Mesothelial cell of epicardium (in vitro differentiated cells): ENCODE measurements around the gene FSIP1. TPM values are rescaled to one million over a fixed set of nuclear protein-coding genes. Genes with fewer than 3 reads are reported as not detected.

Experiments
- DNase-seq, 2 experiments: peaks; one replicate each; pipeline ENCODE4 v3.0.0; 2021; ENCODE audit warnings: low spot score in 2 of 2; ENCODE audit not compliant: unreplicated experiment in 2 of 2
- H3K27ac Mint-ChIP-seq: 2 replicates; pipeline ENCODE4 v1.8.0; 2021; ENCODE audit warnings: mixed read lengths
- H3K27me3 Mint-ChIP-seq: 2 replicates; pipeline ENCODE4 v1.8.0; 2021; ENCODE audit warnings: low read depth, mixed read lengths
- H3K36me3 Mint-ChIP-seq: 2 replicates; pipeline ENCODE4 v1.8.0; 2021; ENCODE audit warnings: mixed read lengths
- H3K4me1 Mint-ChIP-seq: 2 replicates; pipeline ENCODE4 v1.8.0; 2021; ENCODE audit warnings: mixed read lengths
- H3K4me3 Mint-ChIP-seq: 2 replicates; pipeline ENCODE4 v1.8.0; 2021; ENCODE audit warnings: mild to moderate bottlenecking, moderate library complexity, mixed read lengths
- H3K9me3 Mint-ChIP-seq: 2 replicates; pipeline ENCODE4 v1.8.0; 2021; ENCODE audit warnings: mixed read lengths
- total RNA-seq: library from RNA; stranded (reverse); gene quantifications from 3 replicates; pipeline ENCODE4 v1.2.1, GENCODE V29; 2021
- TF ChIP-seq, protein P1 (sequence below): fragments of 200-600 bp; sonication (generic); IDR thresholded peaks from one replicate; pipeline ENCODE4 v1.5.0; 2021; ENCODE audit warnings: antibody characterized with exemption; ENCODE audit not compliant: unreplicated experiment

Gene FSIP1
- total RNA-seq, 1 donor from 2014 or later = 0.74 TPM

DNA sequence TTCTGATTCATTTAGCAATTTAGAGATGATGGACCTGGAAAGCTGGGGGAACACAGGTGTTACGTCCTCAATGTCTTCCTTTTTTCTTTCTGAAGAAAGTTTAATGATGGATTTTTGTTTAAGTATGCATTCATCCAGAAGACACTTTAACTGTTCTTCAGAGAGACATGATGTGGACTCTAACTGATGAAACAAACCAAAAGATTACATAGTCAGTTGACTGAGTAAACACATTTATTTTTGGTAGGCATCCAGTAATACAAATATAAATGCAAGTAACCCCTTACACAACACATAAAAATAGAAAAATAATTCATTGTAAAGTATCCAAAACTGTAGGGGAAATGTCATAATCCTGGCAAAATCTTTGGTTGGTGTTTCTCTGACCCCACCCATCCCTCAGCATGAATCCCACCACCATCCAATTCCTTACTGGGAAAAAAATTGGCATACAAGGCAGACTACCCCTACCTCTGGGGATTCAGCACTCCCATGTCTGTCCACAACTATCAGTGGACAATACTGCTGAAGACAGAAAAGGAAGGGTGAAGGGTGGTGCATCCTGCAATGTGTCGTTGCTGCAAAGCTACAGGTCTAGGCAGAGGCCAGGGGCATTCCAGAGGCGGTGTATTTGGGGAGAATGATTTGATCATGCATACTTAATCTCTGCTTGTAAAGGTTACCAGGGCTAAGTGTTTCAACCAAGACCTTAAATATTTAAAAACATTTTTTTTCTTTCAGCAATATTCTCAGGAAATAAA is 164.4 kb downstream of the FSIP1 start:
- Mint-ChIP-seq H3K4me1 (no peaks in the 10 kb centered on the region), H3K4me3 (no peak overlapping the region)

DNA sequence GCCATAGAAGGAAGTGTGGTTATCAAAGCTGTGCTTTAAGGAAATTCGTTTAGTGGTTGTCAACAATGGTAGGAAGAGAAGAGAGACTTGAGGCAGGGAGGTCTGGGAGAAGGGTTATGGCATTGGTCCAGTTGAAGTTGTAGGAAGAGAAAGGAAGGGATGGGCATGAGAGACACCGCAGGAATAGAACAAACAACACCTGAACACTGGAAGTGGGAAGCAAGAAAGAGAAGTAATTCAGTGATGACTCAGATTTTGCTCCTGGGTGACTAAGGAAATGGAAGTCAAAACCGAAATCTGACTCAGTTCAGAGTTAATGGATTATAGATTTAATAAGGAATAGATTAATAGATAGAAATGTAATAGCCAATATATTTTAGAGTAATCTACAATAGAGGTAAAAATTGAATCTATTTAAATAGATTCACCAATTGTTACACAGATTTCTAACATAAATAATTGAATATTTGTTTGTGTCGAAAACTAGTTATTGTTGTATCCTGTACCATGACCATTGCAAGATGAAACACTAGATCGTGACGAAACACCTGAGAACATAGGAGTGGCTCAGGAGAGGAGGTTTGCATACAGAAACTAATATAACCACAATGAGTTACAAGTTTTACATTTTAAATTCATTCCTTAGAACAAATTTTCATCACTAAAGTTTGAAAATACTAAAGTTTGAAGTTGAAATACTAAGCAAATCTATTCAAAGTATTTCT is 165.7 kb downstream of the FSIP1 start:
- peaks cover 12% of the 10 kb centered on the region for H3K36me3 Mint-ChIP-seq

More for the DNA sequence above, 164.4 kb downstream of the FSIP1 start:
- Mint-ChIP-seq H3K36me3 (peaks cover 7% of the 10 kb centered on the region), H3K27me3 (no peaks in the 10 kb centered on the region), H3K9me3 (peaks cover 30% of the 10 kb centered on the region), H3K27ac (no peak overlapping the region)
- TF ChIP-seq, protein P1, sequence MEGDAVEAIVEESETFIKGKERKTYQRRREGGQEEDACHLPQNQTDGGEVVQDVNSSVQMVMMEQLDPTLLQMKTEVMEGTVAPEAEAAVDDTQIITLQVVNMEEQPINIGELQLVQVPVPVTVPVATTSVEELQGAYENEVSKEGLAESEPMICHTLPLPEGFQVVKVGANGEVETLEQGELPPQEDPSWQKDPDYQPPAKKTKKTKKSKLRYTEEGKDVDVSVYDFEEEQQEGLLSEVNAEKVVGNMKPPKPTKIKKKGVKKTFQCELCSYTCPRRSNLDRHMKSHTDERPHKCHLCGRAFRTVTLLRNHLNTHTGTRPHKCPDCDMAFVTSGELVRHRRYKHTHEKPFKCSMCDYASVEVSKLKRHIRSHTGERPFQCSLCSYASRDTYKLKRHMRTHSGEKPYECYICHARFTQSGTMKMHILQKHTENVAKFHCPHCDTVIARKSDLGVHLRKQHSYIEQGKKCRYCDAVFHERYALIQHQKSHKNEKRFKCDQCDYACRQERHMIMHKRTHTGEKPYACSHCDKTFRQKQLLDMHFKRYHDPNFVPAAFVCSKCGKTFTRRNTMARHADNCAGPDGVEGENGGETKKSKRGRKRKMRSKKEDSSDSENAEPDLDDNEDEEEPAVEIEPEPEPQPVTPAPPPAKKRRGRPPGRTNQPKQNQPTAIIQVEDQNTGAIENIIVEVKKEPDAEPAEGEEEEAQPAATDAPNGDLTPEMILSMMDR = no peak
- DNase-seq = no peak

GRCh38 chr15:39613861-39614260 is 168.8 kb downstream of the FSIP1 start:
- Mint-ChIP-seq H3K9me3 (peaks cover 49% of the 10 kb centered on the region), H3K4me3 (no peak overlapping the region), H3K36me3 (peaks cover 17% of the 10 kb centered on the region), H3K4me1 (no peaks in the 10 kb centered on the region), H3K27me3 (no peaks in the 10 kb centered on the region), H3K27ac (no peak overlapping the region)
- no peak for DNase-seq
- TF ChIP-seq, protein P1 = no peak

More for the DNA sequence above, 165.7 kb downstream of the FSIP1 start:
- H3K4me3 Mint-ChIP-seq = no peak overlapping the region
- H3K27me3 Mint-ChIP-seq = no peaks in the 10 kb centered on the region
- TF ChIP-seq, protein P1 = no peak
- peaks cover 41% of the 10 kb centered on the region for H3K9me3 Mint-ChIP-seq
- DNase-seq = no peak
- no peaks in the 10 kb centered on the region for H3K4me1 Mint-ChIP-seq
- no peak overlapping the region for H3K27ac Mint-ChIP-seq

GRCh38 chr15:39613271-39613670 is 169.4 kb downstream of the FSIP1 start:
- H3K4me1 Mint-ChIP-seq = no peaks in the 10 kb centered on the region
- TF ChIP-seq, protein P1 = no peak
- H3K27ac Mint-ChIP-seq = no peak overlapping the region
- H3K9me3 Mint-ChIP-seq = peaks cover 55% of the 10 kb centered on the region
- no peaks in the 10 kb centered on the region for H3K27me3 Mint-ChIP-seq
- DNase-seq = no peak
- no peak overlapping the region for H3K4me3 Mint-ChIP-seq
- peaks cover 18% of the 10 kb centered on the region for H3K36me3 Mint-ChIP-seq

DNA sequence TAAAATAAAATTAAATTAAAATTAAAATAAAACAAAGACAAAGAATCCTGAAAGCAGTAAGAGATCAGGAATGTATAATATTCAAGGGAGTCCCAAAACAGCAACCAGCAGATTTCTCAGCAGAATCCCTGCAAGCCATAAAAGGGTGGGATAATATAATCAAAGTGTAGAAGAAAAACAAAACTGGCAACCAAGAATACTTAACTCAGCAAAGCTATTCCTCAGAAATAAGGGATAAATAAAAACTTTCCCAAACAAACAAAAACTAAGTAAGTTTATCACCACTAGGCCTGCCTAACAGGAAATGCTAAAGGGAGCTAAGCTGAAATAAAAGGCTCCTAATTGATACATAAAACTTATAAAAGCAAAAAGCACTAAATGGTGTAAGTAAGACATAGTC is 172.0 kb downstream of the FSIP1 start:
- no peak overlapping the region for H3K27ac Mint-ChIP-seq
- DNase-seq = no peak
- TF ChIP-seq, protein P1 = no peak
- peaks cover 10% of the 10 kb centered on the region for H3K4me1 Mint-ChIP-seq
- H3K27me3 Mint-ChIP-seq = no peaks in the 10 kb centered on the region
- H3K4me3 Mint-ChIP-seq = no peak overlapping the region
- H3K9me3 Mint-ChIP-seq = peaks cover 51% of the 10 kb centered on the region
- H3K36me3 Mint-ChIP-seq = peaks cover 19% of the 10 kb centered on the region
